Lower leg skin (tissue), 4 donors: ENCODE measurements around the gene KMO. TPM values are rescaled to one million over a fixed set of nuclear protein-coding genes. Genes with fewer than 3 reads are reported as not detected.

Experiments
- DNase-seq, 2 donors: peaks; one replicate each; pipeline ENCODE4 v3.0.0-alpha.2; 2019; ENCODE audit warnings: low spot score in 2 of 2
- H3K4me3 ChIP-seq: fragments of 200-600 bp; sonication (generic); 2 replicates; pipeline ENCODE4 v1.5.1; 2017; ENCODE audit warnings: mild to moderate bottlenecking, low read depth; ENCODE audit not compliant: poor library complexity, severe bottlenecking
- CTCF ChIP-seq, 3 donors: fragments of 450-650 bp; IDR thresholded peaks; one replicate each; pipeline ENCODE4 v1.5.1; 2016; ENCODE audit warnings: antibody characterized with exemption in 3 of 3, mild to moderate bottlenecking in 3 of 3, moderate library complexity in 2 of 3
- POLR2A ChIP-seq, 2 donors: fragments of 450-650 bp; IDR thresholded peaks; one replicate each; pipeline ENCODE4 v1.6.1; 2016 to 2017; ENCODE audit warnings: antibody characterized with exemption in 2 of 2, mild to moderate bottlenecking in 1 of 2, moderate library complexity in 1 of 2
- WGBS, 2 donors: methylation state at CpG; one replicate each; pipeline ENCODE4 v1.1.5; 2018; 5-methylcytosine and 5-hydroxymethylcytosine counted together
- intact Hi-C: fragments of 100-400 bp; cut with DNase I; formaldehyde crosslinking; loops from one replicate; pipeline ENCODE4 v1.15.0; 2023; ENCODE audit warnings: low total_unique reads
- total RNA-seq, 4 donors: library from RNA; depleted of rRNA; stranded (reverse); fragments of >200 nt; gene quantifications; one replicate each; pipeline ENCODE4 v1.1.0, GENCODE V29; 2016

The KMO gene
- total RNA-seq, 4 donors from 2014 or later, result 0.13 to 0.51 (median 0.15) TPM; not detected in 1

GRCh38 chr1:241642593-241642944 lies 110.4 kb downstream of the KMO start:
- DNase-seq, result no peak
- TF ChIP-seq CTCF (IDR thresholded peaks at IDR 0.05), result no peak
- TF ChIP-seq POLR2A (IDR thresholded peaks at IDR 0.05), result no peak
- intact Hi-C loops, result no loop called here
- H3K4me3 ChIP-seq, result no peak overlapping the region
- 86 to 93% methylated on average over 1 of the region's 1 CpG for WGBS, 2 donors

GRCh38 chr1:241644259-241644658 lies 112.1 kb downstream of the KMO start:
- TF ChIP-seq CTCF (IDR thresholded peaks at IDR 0.05), result no peak
- no peak for TF ChIP-seq POLR2A (IDR thresholded peaks at IDR 0.05)
- intact Hi-C loops, result no loop called here
- H3K4me3 ChIP-seq, result no peak overlapping the region
- DNase-seq, result no peak
- WGBS, 2 donors, result 96 to 97% methylated on average over 2 of the region's 2 CpGs

- 66 to 69% methylated on average over 4 of the region's 4 CpGs for WGBS, 2 donors
- intact Hi-C loops, result no loop called here
- H3K4me3 ChIP-seq, result no peak overlapping the region
- no peak for TF ChIP-seq POLR2A (IDR thresholded peaks at IDR 0.05)
- TF ChIP-seq CTCF (IDR thresholded peaks at IDR 0.05), result no peak
- DNase-seq, result no peak
Observed at GRCh38 chr1:241645199-241645598, 113.0 kb downstream of the KMO start.

Other genes starting within 250 kb of the KMO start
- not detected for gene RGS7, start 175.2 kb upstream of the KMO start, total RNA-seq
- 10 to 100 TPM; 37.2 to 65.8 (median 45.2) TPM for gene FH, start 12.6 kb upstream of the KMO start, total RNA-seq
- 10 to 100 TPM in 1 of 4 donors, 1 to 10 TPM in 3; 7.5 to 10.6 (median 7.9) TPM for gene CHML, start 108.0 kb downstream of the KMO start, total RNA-seq
- 10 to 100 TPM; 22.2 to 34.6 (median 32.1) TPM for gene OPN3, start 108.0 kb downstream of the KMO start, total RNA-seq
- not detected for gene WDR64, start 119.9 kb downstream of the KMO start, total RNA-seq